NCI-H1436 treated with DMSO at 0.1 percent for 48 hours (cell line): ENCODE results near the gene DNAH9.

Source experiments
- DNase-seq: peaks from one replicate; lab custom pipeline; 2025; lab: John Stamatoyannopoulos, UW

Gene DNAH9

GRCh38 chr17:11598274-11599221, at the start of gene DNAH9:
Gene DNAH9, plus strand, starts transcription at chr17:11598470. Its CDS starts 29 bp downstream, at chr17:11598499.
- DNase-seq: peak; percentile 37

DNA sequence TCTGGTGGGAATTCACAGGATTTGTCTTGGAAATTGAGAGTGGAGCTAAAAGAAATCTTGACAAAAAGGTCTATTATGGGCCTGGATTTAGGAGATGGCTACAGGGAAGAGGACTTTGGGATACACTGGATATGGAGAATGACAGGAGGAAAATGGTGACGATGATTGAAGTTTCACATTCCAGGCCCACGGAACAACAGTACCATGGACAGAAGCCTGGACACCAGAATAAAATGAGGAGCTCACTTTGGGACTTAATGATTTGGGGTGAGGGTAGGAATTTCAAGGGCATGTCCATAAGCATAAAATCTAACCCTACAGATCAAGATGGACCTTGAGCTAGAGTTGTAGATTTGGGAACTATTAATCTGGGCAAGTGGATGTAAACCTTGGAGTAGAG, 47.8 kb upstream of the DNAH9 start:
- no peak for DNase-seq

GRCh38 chr17:11551442-11551841, 46.8 kb upstream of the DNAH9 start:
- no peak for DNase-seq

DNA sequence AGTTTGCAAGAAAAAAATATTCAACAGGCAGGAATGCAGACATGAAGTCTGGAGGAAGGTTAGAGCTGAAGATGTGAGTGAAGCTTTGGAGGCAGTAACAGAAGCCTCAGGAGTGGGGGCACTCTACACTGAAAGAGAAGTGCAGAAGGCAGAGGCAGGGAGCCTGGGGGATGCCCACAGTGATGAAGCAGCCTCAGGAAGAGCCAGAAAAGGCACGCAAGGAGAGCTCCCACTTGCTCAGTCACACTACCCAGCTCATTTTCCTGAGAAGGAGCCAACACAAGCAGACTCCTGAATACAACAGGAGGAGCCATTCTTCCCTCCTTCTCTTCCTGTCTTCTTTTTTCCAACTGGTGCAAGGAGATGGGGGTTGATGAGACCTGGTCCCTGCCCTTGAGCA, 45.1 kb upstream of the DNAH9 start:
- DNase-seq: no peak

DNA sequence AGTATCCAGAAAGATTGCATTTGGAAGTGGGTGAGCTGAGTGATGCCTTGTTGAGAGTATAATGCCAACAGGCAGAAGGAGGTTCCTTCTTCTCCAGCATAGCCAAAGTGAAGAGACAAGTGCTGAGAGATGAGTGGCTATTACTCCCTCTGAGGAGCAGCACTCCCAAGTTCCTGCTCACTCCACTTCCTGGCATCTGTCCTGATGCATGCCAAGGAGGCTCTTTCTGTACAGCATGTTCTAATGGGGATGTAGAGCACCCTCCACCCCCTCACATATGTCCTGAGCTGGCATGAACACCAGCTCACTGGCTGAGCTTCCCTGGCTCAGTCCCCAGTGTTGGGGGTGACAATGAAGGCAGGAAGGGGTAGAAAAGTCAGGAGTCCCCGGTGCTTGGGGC, 44.2 kb upstream of the DNAH9 start:
- no peak for DNase-seq

GRCh38 chr17:11554542-11554941, 43.7 kb upstream of the DNAH9 start:
- DNase-seq: no peak

DNA sequence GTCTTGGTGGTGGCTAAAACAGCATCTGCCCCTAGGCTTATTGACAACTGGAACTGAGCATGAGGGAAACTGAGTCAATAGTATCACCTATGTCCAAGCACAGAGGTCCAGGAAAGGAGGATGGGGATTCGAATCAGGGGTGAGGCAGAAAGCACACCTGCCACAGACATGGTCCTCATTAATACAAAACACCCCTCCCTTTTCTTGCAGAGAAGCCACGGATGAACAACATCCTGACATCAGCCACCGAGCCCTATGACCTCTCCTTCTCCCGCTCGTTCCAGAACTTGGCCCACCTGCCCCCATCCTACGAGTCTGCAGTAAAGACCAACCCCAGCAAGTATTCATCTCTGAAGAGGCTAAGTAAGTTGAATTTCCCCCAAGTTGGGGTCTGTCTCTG, 42.7 kb upstream of the DNAH9 start:
- DNase-seq: no peak

- DNase-seq: no peak
These were observed 40.4 kb upstream of the DNAH9 start for GRCh38 chr17:11557727-11558452.

DNA sequence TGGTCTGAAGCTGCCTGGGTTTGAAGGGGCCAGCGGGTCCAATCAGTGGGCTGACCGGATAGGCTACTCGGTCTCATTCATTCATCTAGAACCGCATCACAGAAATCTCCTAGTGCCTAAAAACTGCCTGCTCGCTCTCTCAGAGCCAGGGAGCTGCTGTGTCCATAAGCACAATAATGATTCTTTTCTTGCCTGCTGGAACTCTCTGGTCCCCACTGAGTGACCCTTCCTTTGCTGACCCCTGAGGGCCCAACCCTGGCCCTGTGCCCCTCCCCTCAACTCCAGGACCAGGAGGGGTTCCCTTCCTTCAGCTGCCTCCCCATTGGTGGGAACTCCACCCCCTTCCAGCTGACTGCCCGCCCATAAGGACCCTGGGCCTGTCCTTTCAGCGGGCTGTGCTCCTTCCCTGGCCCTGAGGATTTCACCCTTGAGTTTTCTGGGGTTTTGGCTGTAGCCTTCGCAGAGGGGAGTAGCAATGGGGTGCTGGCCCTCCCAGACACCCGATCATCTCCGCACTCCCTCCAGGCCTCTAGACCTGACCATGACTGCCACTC, 39.5 kb upstream of the DNAH9 start:
- no peak for DNase-seq

DNA sequence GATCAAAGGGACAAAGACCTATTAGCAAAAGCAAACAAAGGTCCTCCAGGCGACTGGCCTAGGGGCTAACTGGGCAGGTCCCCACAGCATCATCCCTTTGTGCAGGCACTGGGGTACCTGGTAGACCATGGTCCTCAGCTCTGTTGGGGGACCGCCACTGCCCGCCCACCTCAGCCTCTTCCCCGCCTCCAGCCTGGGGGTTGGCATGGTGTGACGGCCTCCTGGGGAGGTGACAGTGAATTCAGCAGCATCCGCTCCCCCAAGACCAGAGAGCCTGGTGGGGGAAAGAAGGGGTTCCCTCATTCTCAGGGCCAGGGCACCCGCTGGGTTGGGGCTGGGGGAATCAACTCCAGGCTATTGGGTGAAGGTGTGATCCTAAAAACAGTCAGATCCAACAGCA, 38.7 kb upstream of the DNAH9 start:
- no peak for DNase-seq

DNA sequence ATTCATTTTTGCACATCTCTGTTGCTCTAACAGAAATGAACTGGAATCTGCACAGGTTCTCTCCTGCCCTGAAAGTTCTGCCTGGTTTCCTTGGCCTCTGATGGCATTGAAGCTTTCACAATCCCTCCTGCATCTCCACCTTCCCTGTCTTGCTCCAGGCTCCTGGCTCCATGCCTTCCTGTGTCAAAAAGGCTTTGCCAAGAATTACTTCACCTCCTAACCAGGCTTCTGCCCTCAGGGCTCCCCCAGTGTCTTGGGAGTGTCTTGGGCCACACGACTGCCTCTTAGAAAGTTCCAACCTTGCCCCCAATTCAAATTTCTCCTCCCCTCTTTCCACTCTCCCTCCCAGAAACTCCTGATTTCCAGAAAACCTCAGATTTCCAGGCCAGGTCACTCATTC, 37.0 kb upstream of the DNAH9 start:
- no peak for DNase-seq

DNA sequence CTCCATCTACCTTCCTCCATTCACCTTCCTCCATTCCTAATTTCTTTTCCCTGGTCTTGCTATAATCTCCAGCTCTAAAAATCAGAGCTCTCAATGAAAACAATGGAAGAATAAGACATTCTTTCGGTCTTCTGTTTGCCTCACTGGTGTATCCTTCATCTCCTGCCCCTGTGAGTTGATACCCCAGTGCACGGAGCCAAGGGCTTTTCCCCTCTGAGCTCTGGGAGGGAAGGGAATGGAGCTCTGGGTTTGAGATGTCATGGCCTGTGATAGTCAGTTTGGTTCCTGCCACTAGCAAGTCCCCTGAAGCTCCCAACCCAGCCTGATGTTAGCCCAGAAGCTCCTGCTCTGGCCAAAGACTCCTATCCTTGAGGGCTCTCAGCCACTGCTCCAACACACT, 36.6 kb upstream of the DNAH9 start:
- DNase-seq: no peak

- DNase-seq: no peak
These were observed 33.5 kb upstream of the DNAH9 start for GRCh38 chr17:11564589-11565380.

DNA sequence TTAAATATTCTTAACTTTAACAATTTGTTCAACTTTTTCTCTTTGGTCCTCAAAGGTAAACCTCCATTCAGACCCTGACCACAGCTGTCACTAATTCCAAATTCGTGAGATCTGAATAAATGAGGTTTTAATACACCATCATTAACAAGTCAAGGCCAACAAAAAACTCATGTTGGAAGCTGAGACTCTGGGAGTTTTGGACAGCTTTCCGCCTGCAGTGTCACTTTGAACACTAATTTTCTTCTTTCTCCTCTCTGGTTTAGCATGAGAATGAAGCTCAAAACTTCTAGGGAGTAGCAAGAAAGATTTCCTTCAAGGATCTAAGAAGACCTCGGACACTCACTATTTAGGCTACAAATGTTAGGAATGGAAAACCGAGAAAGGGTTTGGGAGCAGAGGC, 32.7 kb upstream of the DNAH9 start:
- no peak for DNase-seq

- DNase-seq: no peak
These were observed 19.3 kb upstream of the DNAH9 start for GRCh38 chr17:11578998-11579397.

DNA sequence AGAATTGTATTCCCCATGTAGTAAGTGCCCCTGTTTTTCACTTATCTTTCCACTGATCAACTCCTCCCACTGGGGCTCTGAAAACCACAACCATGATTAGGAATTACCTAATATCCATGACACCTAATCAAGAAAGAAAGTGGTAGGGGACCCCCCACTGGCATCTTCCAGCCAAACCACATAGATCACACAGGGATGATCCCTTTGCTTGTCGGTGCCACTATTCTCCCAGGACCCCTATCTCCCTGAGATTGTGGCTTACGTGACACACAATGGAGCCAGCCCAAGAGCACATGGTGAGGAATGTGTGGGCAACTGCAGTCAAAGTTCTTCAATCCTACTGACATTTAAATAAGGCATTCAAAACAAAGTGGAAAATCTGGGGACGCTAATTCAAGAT, 17.6 kb upstream of the DNAH9 start:
- no peak for DNase-seq

- DNase-seq: no peak
These were observed 16.1 kb upstream of the DNAH9 start for GRCh38 chr17:11582217-11582616.

DNA sequence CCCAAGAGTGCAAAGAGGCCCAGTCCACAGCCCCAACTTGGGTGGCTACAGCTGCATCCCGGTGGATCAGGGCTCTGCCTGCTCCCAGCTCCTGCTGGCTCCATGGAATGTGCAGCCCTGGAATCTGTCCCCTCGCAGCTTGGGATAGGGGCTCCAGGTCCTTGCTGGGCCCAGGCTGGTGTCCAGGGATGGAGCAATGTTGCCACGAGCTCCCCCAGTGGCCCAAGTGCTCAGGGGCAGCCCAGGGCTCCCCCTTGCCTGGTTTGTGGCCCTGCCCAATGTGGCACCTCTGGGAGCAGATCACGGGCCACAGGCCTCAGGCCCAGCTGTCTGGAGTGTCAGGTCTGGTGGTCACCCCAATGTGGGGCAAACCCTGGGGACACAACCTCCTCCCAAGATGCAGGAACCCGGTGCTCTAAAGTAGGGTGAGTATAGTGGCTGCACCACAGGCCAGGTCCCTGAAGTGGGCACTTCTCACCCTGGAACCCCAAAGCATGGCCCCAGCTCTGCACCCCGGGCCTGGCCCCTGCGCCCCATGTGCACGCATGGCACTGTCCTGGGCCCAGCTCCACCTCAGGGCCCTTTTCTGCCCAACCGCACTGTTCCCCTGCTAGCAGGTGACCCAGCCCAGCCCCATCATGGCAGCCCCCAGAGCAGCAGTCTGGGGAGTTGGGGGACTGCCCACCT, 14.8 kb upstream of the DNAH9 start:
- DNase-seq: no peak

DNA sequence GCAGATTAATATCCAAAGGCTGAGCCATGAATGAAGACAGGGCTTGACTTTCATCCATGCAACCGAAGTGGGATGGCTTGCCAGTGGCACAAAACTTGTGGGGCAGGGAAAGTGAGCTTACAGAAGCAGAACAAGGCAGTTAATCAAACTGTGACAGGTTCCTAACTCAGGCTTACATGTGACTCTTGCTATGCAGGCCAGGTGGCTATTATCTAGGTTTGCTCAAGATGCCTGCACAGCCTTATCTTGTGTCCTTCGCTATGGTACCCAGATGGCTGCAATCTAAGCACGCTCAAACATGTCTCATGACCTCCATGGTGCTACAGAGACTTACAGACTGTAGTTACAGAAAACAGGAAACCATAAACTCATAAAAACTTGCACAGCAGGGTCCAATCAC, 8.6 kb upstream of the DNAH9 start:
- DNase-seq: no peak

GRCh38 chr17:11601661-11602060, 3.4 kb downstream of the DNAH9 start:
- DNase-seq: no peak

- DNase-seq: no peak
These were observed 10.1 kb downstream of the DNAH9 start for GRCh38 chr17:11608396-11608795.
